SK-N-SH treated with all-trans-retinoic acid at 6 μM for 48 hours (cell line): ENCODE measurements around the gene FSD1L.

ENCODE experiments used
- CREB5 ChIP-seq: fragments of 250-450 bp; sonication (Bioruptor Pico); IDR thresholded peaks from 2 replicates; pipeline ENCODE4 v1.5.1; 2020; ENCODE audit warnings: low read depth, mild to moderate bottlenecking, moderate library complexity
- GLIS3 ChIP-seq: fragments of 250-450 bp; sonication (Bioruptor Pico); IDR thresholded peaks from 2 replicates; pipeline ENCODE4 v1.5.0; 2020; ENCODE audit warnings: mild to moderate bottlenecking, moderate library complexity
- PATZ1 ChIP-seq: fragments of 250-450 bp; sonication (Bioruptor Pico); IDR thresholded peaks from 2 replicates; pipeline ENCODE4 v1.8.0; 2020; ENCODE audit warnings: mild to moderate bottlenecking, moderate library complexity, borderline replicate concordance
- SNAI2 ChIP-seq: fragments of 250-450 bp; sonication (Bioruptor Pico); IDR thresholded peaks from 2 replicates; pipeline ENCODE4 v1.5.0; 2020; ENCODE audit warnings: mild to moderate bottlenecking, moderate library complexity
- TSHZ2 ChIP-seq: fragments of 250-450 bp; sonication (Bioruptor Pico); IDR thresholded peaks from 2 replicates; pipeline ENCODE4 v1.5.0; 2020; ENCODE audit warnings: mild to moderate bottlenecking, moderate library complexity
- ZFP3 ChIP-seq: fragments of 250-450 bp; sonication (Bioruptor Pico); IDR thresholded peaks from 2 replicates; pipeline ENCODE4 v1.5.0; 2020; ENCODE audit warnings: mild to moderate bottlenecking, moderate library complexity
- ZNF8 ChIP-seq: fragments of 450-650 bp; formaldehyde crosslinking; IDR thresholded peaks from 2 replicates; pipeline ENCODE4 v1.5.0; 2020; ENCODE audit warnings: mild to moderate bottlenecking, moderate library complexity

- TF ChIP-seq PATZ1 (CRISPR knock-in tag) = no peak
- TF ChIP-seq TSHZ2 (CRISPR knock-in tag) = no peak
- no peak for TF ChIP-seq CREB5 (CRISPR knock-in tag)
- TF ChIP-seq ZNF8 (CRISPR knock-in tag) = no peak
- no peak for TF ChIP-seq GLIS3
- no peak for TF ChIP-seq ZFP3 (CRISPR knock-in tag)
- no peak for TF ChIP-seq SNAI2 (CRISPR knock-in tag)
Observed at GRCh38 chr9:105511446-105511845, 63.6 kb downstream of the FSD1L start.
